ENCODE results near the gene PCNX2.
"Not testable (repeated sequence)": the region's sequence is repeated elsewhere in the genome, so short reads cannot be mapped to it uniquely, and the experiment has no call there.

PCNX2 gene

DNA sequence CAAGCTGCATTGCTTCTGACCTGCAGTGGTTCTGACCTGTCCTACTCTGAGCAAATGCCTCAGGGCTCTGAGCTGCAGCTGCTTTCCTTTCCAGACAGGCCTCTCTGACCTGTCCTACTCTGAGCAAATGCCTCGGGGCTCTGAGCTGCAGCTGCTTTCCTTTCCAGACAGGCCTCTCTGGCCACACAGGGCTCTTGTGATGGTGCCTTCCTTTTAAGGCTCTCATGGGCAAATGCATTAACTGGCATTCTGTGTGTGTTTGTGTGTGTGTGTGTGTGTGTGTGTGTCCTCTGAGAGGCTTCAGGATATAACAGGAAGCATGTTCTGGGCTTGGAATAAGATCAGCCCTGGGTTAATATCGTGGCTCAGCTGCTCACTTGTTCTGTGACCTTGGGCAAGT is 213.8 kb downstream of the PCNX2 start:
- no peak overlapping the region for H3K27ac ChIP-seq
- TF ChIP-seq, protein P1, sequence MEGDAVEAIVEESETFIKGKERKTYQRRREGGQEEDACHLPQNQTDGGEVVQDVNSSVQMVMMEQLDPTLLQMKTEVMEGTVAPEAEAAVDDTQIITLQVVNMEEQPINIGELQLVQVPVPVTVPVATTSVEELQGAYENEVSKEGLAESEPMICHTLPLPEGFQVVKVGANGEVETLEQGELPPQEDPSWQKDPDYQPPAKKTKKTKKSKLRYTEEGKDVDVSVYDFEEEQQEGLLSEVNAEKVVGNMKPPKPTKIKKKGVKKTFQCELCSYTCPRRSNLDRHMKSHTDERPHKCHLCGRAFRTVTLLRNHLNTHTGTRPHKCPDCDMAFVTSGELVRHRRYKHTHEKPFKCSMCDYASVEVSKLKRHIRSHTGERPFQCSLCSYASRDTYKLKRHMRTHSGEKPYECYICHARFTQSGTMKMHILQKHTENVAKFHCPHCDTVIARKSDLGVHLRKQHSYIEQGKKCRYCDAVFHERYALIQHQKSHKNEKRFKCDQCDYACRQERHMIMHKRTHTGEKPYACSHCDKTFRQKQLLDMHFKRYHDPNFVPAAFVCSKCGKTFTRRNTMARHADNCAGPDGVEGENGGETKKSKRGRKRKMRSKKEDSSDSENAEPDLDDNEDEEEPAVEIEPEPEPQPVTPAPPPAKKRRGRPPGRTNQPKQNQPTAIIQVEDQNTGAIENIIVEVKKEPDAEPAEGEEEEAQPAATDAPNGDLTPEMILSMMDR (IDR thresholded peaks at IDR 0.05) = no peak
- no peak for TF ChIP-seq ZFX (IDR thresholded peaks at IDR 0.05; ENCODE audit: borderline replicate concordance)

DNA sequence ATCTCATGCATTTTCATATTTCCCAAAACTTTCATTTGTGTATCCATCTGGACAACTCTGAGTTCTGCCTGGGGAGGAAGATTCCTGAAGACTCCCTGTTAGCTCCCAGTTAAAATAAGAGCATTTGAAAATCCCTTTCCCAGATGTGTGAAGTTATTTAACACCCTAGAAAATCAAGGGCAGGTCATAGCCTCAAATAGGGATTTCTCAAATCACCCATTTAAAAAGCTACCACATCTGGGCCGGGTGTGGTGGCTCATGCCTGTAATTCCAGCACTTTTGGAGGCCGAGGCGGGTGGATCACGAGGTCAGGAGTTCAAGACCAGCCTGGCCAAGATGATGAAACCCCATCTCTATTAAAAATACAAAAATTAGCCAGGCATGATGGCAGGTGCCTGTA is 214.7 kb downstream of the PCNX2 start:
- not testable (repeated sequence) for H3K27ac ChIP-seq

DNA sequence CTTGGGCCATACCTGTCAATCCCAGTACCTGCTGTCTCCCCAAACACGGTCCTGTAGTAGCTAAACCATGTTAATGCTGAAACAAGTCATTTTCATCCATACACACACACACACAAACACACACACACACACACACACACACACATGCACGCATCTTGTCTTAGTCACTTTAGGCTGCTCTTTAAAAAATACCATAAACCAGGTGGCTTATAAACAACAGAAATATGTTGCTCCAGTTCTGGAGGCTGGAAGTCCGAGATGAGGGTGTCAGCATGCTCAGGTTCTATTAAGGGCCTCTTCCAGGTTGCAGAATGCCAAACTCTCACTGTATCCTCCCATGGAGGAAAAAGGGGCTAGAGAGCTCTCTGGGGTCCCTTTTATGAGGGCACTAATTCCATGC is 215.2 kb downstream of the PCNX2 start:
- H3K27ac ChIP-seq = no peak overlapping the region
- TF ChIP-seq, protein P1 (IDR thresholded peaks at IDR 0.05) = no peak
- TF ChIP-seq ZFX (IDR thresholded peaks at IDR 0.05; ENCODE audit: borderline replicate concordance) = no peak

DNA sequence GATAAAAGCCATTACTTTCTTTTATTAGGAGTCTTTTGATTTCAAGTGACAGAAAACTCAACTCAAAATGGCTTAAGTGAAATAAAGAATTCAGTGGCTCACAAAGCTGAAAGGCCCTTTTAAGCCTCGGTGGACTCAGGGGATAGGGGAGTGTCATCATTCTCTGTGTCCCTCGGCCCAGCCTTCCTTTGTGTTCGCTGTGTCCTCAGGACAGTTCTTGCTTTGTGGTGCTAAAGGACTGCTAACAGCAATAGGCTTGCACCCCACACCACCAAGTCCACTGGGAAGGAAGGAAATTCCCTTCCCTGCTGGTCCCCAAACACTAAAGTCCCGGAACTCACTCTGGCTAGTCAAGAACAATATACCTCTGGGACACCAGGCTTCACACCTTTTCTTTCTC is 216.0 kb downstream of the PCNX2 start:
- TF ChIP-seq ZFX (IDR thresholded peaks at IDR 0.05; ENCODE audit: borderline replicate concordance) = no peak
- TF ChIP-seq, protein P1 (IDR thresholded peaks at IDR 0.05) = no peak
- H3K27ac ChIP-seq = no peak overlapping the region

DNA sequence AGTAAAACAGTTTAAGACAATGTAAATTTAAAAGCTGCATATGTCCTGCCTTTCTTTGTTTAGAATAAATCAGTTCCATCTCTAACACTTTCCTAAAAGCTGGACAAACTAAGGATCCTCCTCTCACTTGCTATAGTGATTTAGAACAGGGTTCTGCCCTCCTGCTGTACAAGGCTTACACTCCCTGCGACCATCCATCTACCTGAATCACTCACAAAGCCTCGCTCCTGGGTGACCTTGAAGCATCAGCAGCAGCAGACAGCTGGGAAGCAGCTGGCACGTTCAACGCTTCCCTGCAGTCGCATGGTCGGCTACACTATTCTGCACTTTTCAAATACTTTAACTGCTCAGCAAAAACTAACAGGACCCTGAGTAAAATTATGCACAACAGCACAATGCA is 217.1 kb downstream of the PCNX2 start:
- no peak overlapping the region for H3K27ac ChIP-seq
- no peak for TF ChIP-seq ZFX (IDR thresholded peaks at IDR 0.05; ENCODE audit: borderline replicate concordance)
- TF ChIP-seq, protein P1 (IDR thresholded peaks at IDR 0.05) = no peak

DNA sequence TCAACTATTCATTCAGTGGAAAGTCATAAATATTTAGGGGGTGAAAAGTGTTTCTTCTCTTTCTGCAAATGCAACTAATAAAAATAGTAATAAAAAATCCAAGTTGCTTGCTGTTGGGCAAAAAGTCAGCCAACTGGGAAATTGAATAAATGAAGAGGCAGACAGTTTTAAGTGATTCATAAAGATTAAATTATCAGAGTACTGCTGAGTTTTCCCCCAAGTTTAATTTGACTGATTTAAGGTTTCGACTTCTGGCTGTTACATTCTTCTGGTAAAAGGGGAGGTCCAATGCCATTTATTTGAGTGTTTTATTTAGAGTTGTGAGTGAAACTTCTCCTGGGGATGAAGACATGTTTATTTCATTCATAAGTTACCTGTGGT is 219.6 kb downstream of the PCNX2 start:
- H3K27ac ChIP-seq = no peak overlapping the region
- TF ChIP-seq, protein P1 (IDR thresholded peaks at IDR 0.05) = no peak
- no peak for TF ChIP-seq ZFX (IDR thresholded peaks at IDR 0.05; ENCODE audit: borderline replicate concordance)

DNA sequence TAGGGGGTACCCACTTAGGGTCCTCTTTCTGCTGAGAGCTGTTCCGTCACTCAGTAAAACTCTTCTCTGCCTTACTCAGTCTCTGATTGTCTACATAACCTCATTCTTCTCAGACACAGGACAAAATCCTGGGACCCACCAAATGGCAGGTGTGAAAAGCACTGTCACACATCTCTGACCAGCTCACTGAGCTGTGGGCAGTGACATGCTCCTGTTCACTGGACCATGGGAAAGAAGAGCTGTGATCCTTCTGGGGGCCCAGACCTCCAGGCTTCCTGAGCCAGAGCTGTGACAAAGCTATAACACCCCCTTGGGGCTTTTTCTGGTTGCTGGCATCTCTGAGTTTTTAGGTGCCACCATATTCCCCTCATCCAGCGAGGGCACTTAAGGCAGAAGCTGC is 229.4 kb downstream of the PCNX2 start:
- no peak overlapping the region for H3K27ac ChIP-seq
- TF ChIP-seq ZFX (IDR thresholded peaks at IDR 0.05; ENCODE audit: borderline replicate concordance) = no peak
- TF ChIP-seq, protein P1 (IDR thresholded peaks at IDR 0.05) = no peak

DNA sequence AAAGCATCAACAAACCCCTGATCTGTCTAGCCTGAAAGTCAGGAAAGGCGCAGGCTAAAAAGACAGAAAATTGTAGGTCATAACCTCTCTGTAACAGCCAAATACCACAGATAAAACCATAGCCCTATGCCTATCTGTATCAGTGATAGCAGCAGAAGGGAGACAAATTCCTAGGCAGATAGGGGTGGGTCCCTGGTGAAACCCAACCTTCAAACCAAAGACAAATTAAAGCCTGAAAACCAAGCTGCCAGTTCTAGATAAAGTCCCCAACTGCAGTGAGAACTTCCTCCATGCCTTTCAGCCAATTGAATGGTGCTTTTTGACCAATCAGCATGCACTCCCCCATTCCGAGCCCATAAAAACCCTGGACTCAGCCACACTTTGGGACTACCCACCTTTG is 229.8 kb downstream of the PCNX2 start:
- no peak for TF ChIP-seq ZFX (IDR thresholded peaks at IDR 0.05; ENCODE audit: borderline replicate concordance)
- TF ChIP-seq, protein P1 (IDR thresholded peaks at IDR 0.05) = no peak
- H3K27ac ChIP-seq = no peak overlapping the region

All from 22Rv1 (cell line).